ENCODE data around the gene VHLL.

The VHLL gene

GRCh38 chr1:156263288-156263655 is 35.8 kb downstream of the VHLL start:
- TF ChIP-seq CREB1 (IDR thresholded peaks at IDR 0.05; ENCODE audit: low read depth) (no peak), EP300 (IDR thresholded peaks at IDR 0.05; ENCODE audit: borderline replicate concordance) (no peak), TCF12 (IDR thresholded peaks at IDR 0.05; ENCODE audit: low read depth) (no peak), RAD21 (IDR thresholded peaks at IDR 0.05; ENCODE audit: low read depth) (no peak), ZBTB7A (IDR thresholded peaks at IDR 0.05; ENCODE audit: low read depth) (no peak), EGR1 (IDR thresholded peaks at IDR 0.05) (no peak), TEAD4 (IDR thresholded peaks at IDR 0.05) (no peak), USF1 (IDR thresholded peaks at IDR 0.05) (no peak), REST (IDR thresholded peaks at IDR 0.05; ENCODE audit: low read depth) (no peak), FOXM1 (IDR thresholded peaks at IDR 0.05; ENCODE audit: borderline replicate concordance, low read depth) (no peak), MAX (IDR thresholded peaks at IDR 0.05) (no peak), YY1 (IDR thresholded peaks at IDR 0.05; ENCODE audit: low read depth) (no peak)

GRCh38 chr1:156262461-156263287 is 36.4 kb downstream of the VHLL start:
- TF ChIP-seq USF1 (IDR thresholded peaks at IDR 0.05): no peak

- TF ChIP-seq MAX (IDR thresholded peaks at IDR 0.05) (no peak), RAD21 (IDR thresholded peaks at IDR 0.05; ENCODE audit: low read depth) (no peak), REST (IDR thresholded peaks at IDR 0.05; ENCODE audit: low read depth) (no peak), EGR1 (IDR thresholded peaks at IDR 0.05) (no peak), TAF1 (IDR thresholded peaks at IDR 0.05; ENCODE audit: low read depth) (no peak), YY1 (IDR thresholded peaks at IDR 0.05; ENCODE audit: low read depth) (no peak), USF1 (IDR thresholded peaks at IDR 0.05) (no peak), TEAD4 (IDR thresholded peaks at IDR 0.05) (no peak), TCF12 (IDR thresholded peaks at IDR 0.05; ENCODE audit: low read depth) (no peak), EP300 (IDR thresholded peaks at IDR 0.05; ENCODE audit: borderline replicate concordance) (no peak), ZBTB7A (IDR thresholded peaks at IDR 0.05; ENCODE audit: low read depth) (no peak)
These were observed 38.2 kb downstream of the VHLL start for GRCh38 chr1:156260896-156261295.

- no peak for TF ChIP-seq YY1 (IDR thresholded peaks at IDR 0.05; ENCODE audit: low read depth)
- no peak for TF ChIP-seq EGR1 (IDR thresholded peaks at IDR 0.05)
- TF ChIP-seq CEBPB (IDR thresholded peaks at IDR 0.05): no peak
- no peak for TF ChIP-seq CREB1 (IDR thresholded peaks at IDR 0.05; ENCODE audit: low read depth)
- no peak for TF ChIP-seq MAX (IDR thresholded peaks at IDR 0.05)
- no peak for TF ChIP-seq FOXM1 (IDR thresholded peaks at IDR 0.05; ENCODE audit: borderline replicate concordance, low read depth)
- no peak for TF ChIP-seq USF1 (IDR thresholded peaks at IDR 0.05)
- no peak for TF ChIP-seq TCF12 (IDR thresholded peaks at IDR 0.05; ENCODE audit: low read depth)
- no peak for TF ChIP-seq TAF1 (IDR thresholded peaks at IDR 0.05; ENCODE audit: low read depth)
- no peak for TF ChIP-seq RAD21 (IDR thresholded peaks at IDR 0.05; ENCODE audit: low read depth)
- TF ChIP-seq TEAD4 (IDR thresholded peaks at IDR 0.05): no peak
- no peak for TF ChIP-seq REST (IDR thresholded peaks at IDR 0.05; ENCODE audit: low read depth)
- TF ChIP-seq EP300 (IDR thresholded peaks at IDR 0.05; ENCODE audit: borderline replicate concordance): no peak
- no peak for TF ChIP-seq ZBTB7A (IDR thresholded peaks at IDR 0.05; ENCODE audit: low read depth)
- TF ChIP-seq NFIC (IDR thresholded peaks at IDR 0.05): no peak
These were observed 39.3 kb downstream of the VHLL start for GRCh38 chr1:156259805-156260204.

Data from Ishikawa (cell line).